Measurements from ENCODE around the gene BNC1.

The BNC1 gene

GRCh38 chr15:83284559-83285283 lies at the start of gene BNC1:
Gene BNC1, minus strand, starts transcription at chr15:83284664. Its CDS starts 36 bp downstream, at chr15:83284628.
- no peak for FAIRE-seq

GRCh38 chr15:83327041-83327440 lies 42.6 kb upstream of the BNC1 start:
- no peak for FAIRE-seq

- FAIRE-seq, result no peak
Observed at GRCh38 chr15:83324799-83325198, 40.3 kb upstream of the BNC1 start.

- no peak for FAIRE-seq
Observed at GRCh38 chr15:83323296-83323711, 38.8 kb upstream of the BNC1 start.

- no peak for FAIRE-seq
Observed at GRCh38 chr15:83322691-83323090, 38.2 kb upstream of the BNC1 start.

GRCh38 chr15:83322061-83322460 lies 37.6 kb upstream of the BNC1 start:
- FAIRE-seq, result no peak

- FAIRE-seq, result no peak
Observed at GRCh38 chr15:83320844-83321243, 36.4 kb upstream of the BNC1 start.

GRCh38 chr15:83320404-83320803 lies 35.9 kb upstream of the BNC1 start:
- FAIRE-seq, result no peak

GRCh38 chr15:83319771-83320170 lies 35.3 kb upstream of the BNC1 start:
- no peak for FAIRE-seq

GRCh38 chr15:83318861-83319415 lies 34.5 kb upstream of the BNC1 start:
- FAIRE-seq, result no peak

- FAIRE-seq, result no peak
Observed at GRCh38 chr15:83318036-83318435, 33.6 kb upstream of the BNC1 start.

GRCh38 chr15:83312071-83312470 lies 27.6 kb upstream of the BNC1 start:
- no peak for FAIRE-seq

GRCh38 chr15:83310521-83311456 lies 26.3 kb upstream of the BNC1 start:
- no peak for FAIRE-seq

GRCh38 chr15:83308671-83309070 lies 24.2 kb upstream of the BNC1 start:
- no peak for FAIRE-seq

GRCh38 chr15:83306561-83306960 lies 22.1 kb upstream of the BNC1 start:
- FAIRE-seq, result no peak

- FAIRE-seq, result no peak
Observed at GRCh38 chr15:83305704-83306291, 21.3 kb upstream of the BNC1 start.

GRCh38 chr15:83304861-83305703 lies 20.6 kb upstream of the BNC1 start:
- FAIRE-seq, result no peak

GRCh38 chr15:83303535-83303934 lies 19.1 kb upstream of the BNC1 start:
- no peak for FAIRE-seq

- no peak for FAIRE-seq
Observed at GRCh38 chr15:83300826-83301225, 16.4 kb upstream of the BNC1 start.

- no peak for FAIRE-seq
Observed at GRCh38 chr15:83299462-83299861, 15.0 kb upstream of the BNC1 start.

GRCh38 chr15:83295417-83295816 lies 11.0 kb upstream of the BNC1 start:
- no peak for FAIRE-seq

- no peak for FAIRE-seq
Observed at GRCh38 chr15:83293201-83293600, 8.7 kb upstream of the BNC1 start.

Measured in colon (tissue), 2 donors.